MM.1S (cell line): ENCODE measurements around the gene CARHSP1.

Experiments used
- DNase-seq: peaks from one replicate; pipeline ENCODE4 v3.0.0-alpha.2; 2015
- H2AFZ ChIP-seq: fragments of 300-600 bp; sonication (generic); 2 replicates; pipeline ENCODE4 v1.6.0; 2016; ENCODE audit warnings: antibody characterized with exemption, low read length
- H3F3A ChIP-seq: fragments of 300-600 bp; sonication (generic); 2 replicates; pipeline ENCODE4 v1.6.1; 2016; ENCODE audit warnings: mild to moderate bottlenecking, antibody characterized with exemption, low read length, moderate library complexity, mixed read lengths; ENCODE audit not compliant: insufficient read depth
- H3K27ac ChIP-seq: fragments of 300-600 bp; sonication (generic); 2 replicates; pipeline ENCODE4 v1.5.1; 2016; ENCODE audit warnings: mild to moderate bottlenecking, low read length
- H3K27me3 ChIP-seq: fragments of 300-600 bp; sonication (generic); replicated peaks from 2 replicates; pipeline ENCODE4 v1.6.0; 2016; ENCODE audit warnings: low read length; ENCODE audit not compliant: insufficient read depth
- H3K36me3 ChIP-seq: fragments of 300-600 bp; sonication (generic); replicated peaks from 2 replicates; pipeline ENCODE4 v1.6.1; 2016; ENCODE audit warnings: mild to moderate bottlenecking, low read length, mixed read lengths; ENCODE audit not compliant: insufficient read depth
- H3K4me1 ChIP-seq: fragments of 300-600 bp; sonication (generic); 2 replicates; pipeline ENCODE4 v1.6.1; 2016; ENCODE audit warnings: low read length, mixed read lengths
- H3K4me2 ChIP-seq: fragments of 300-600 bp; sonication (generic); 2 replicates; pipeline ENCODE4 v1.6.0; 2016; ENCODE audit warnings: low read depth, low read length
- H3K4me3 ChIP-seq: fragments of 300-600 bp; sonication (generic); 2 replicates; pipeline ENCODE4 v1.5.1; 2016; ENCODE audit warnings: low read length, mixed read lengths
- H3K79me2 ChIP-seq: fragments of 300-600 bp; sonication (generic); 2 replicates; pipeline ENCODE4 v1.6.1; 2016; ENCODE audit warnings: mixed run types, low read length, mixed read lengths
- H3K9ac ChIP-seq: fragments of 300-600 bp; sonication (generic); 2 replicates; pipeline ENCODE4 v1.6.1; 2016; ENCODE audit warnings: low read length, mixed read lengths
- H3K9me2 ChIP-seq: fragments of 300-600 bp; sonication (generic); replicated peaks from 2 replicates; pipeline ENCODE4 v1.6.1; 2016; ENCODE audit warnings: mild to moderate bottlenecking, low read length, mixed read lengths; ENCODE audit not compliant: insufficient read depth
- H3K9me3 ChIP-seq: fragments of 300-600 bp; sonication (generic); replicated peaks from 2 replicates; pipeline ENCODE4 v1.6.1; 2016; ENCODE audit warnings: mild to moderate bottlenecking, low read length, mixed read lengths; ENCODE audit not compliant: insufficient read depth
- H4K20me1 ChIP-seq: fragments of 300-600 bp; sonication (generic); 2 replicates; pipeline ENCODE4 v1.6.1; 2016; ENCODE audit warnings: mild to moderate bottlenecking, low read length, moderate library complexity, mixed read lengths; ENCODE audit not compliant: insufficient read depth
- EZH2 ChIP-seq: fragments of 300-600 bp; sonication (generic); optimal IDR thresholded peaks from 2 replicates; pipeline ENCODE3; 2017; ENCODE audit warnings: low read depth, mild to moderate bottlenecking, antibody characterized with exemption, low read length, mixed read lengths
- EZH2phosphoT487 ChIP-seq: fragments of 300-600 bp; sonication (generic); IDR thresholded peaks from 2 replicates; pipeline ENCODE4 v1.6.1; 2018; ENCODE audit warnings: antibody characterized with exemption, low read length
- TF ChIP-seq, protein P1 (sequence below): fragments of 300-600 bp; sonication (generic); IDR thresholded peaks from 2 replicates; pipeline ENCODE4 v1.5.1; 2016; ENCODE audit warnings: antibody characterized with exemption, low read length, mixed read lengths

Gene CARHSP1

DNA sequence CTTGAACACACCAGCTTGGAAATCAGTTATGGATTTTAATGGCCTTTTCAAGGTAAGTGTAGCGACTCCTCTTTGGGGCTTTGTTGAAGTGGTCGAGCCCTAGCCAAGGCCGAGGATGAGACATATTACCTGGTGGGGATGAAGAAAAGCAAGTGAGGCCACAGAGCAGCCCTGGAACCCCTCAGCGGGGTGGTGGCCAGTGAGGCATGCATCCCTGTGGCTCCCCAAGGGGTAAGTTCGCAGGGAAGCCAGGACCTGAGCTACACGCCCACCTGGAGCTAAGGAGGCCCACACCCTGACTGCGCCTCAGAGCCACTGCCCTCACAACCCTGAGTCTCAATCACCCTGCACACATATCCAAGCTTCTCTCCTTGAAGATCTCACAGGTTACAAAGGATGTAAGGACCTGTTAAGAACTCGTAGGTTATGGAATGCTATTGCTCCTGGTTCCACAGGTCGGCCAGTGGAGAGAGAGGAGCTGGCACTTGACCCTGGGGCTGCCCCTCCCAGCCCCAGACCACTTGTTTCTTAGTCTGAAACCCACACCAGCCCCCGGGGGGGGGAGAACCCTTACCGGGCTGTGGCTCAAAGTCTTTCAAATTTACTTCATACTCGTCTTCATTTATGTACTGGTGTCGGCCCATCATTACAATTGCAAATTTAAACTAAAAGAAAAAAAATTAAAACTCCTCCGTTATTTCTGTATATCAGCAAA is 25.3 kb upstream of the CARHSP1 start:
- Histone ChIP-seq H4K20me1 (peaks cover under 1% of the 10 kb centered on the region; the same call in 1 of the 2 replicates), H3F3A (peaks cover 3% of the 10 kb centered on the region), H3K79me2 (peaks cover 26% of the 10 kb centered on the region), H3K36me3 (peaks cover 34% of the 10 kb centered on the region), H3K9me2 (no peaks in the 10 kb centered on the region), H3K27ac (no peak overlapping the region), H3K4me2 (no peak overlapping the region), H3K9me3 (no peaks in the 10 kb centered on the region), H3K4me3 (no peak overlapping the region), H2AFZ (no peak overlapping the region), H3K9ac (no peak overlapping the region), H3K4me1 (peaks cover 1% of the 10 kb centered on the region), H3K27me3 (no peaks in the 10 kb centered on the region)
- no peak for DNase-seq
- TF ChIP-seq, protein P1, sequence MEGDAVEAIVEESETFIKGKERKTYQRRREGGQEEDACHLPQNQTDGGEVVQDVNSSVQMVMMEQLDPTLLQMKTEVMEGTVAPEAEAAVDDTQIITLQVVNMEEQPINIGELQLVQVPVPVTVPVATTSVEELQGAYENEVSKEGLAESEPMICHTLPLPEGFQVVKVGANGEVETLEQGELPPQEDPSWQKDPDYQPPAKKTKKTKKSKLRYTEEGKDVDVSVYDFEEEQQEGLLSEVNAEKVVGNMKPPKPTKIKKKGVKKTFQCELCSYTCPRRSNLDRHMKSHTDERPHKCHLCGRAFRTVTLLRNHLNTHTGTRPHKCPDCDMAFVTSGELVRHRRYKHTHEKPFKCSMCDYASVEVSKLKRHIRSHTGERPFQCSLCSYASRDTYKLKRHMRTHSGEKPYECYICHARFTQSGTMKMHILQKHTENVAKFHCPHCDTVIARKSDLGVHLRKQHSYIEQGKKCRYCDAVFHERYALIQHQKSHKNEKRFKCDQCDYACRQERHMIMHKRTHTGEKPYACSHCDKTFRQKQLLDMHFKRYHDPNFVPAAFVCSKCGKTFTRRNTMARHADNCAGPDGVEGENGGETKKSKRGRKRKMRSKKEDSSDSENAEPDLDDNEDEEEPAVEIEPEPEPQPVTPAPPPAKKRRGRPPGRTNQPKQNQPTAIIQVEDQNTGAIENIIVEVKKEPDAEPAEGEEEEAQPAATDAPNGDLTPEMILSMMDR: no peak
- TF ChIP-seq EZH2phosphoT487 (no peak), EZH2 (no peak)

DNA sequence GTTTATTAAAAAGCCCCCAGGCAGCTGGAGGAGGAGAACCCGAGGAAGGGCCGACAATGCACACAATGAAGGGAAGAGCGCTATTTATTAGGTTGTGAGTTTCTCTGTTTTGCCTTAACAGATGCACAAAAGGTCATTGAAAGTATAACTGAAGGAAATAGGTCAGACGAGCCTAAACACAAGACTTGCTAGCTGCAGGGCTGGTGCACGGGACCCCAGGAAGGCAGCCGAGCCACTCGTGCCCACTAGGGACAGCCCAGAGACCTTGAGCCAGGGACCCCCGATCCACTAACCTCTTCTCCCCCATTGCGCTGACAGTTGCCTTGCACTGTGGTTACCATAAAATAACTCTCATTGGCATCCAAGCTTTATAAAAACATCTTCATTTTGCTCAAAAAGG is 24.6 kb upstream of the CARHSP1 start:
- Histone ChIP-seq H4K20me1 (no peaks in the 10 kb centered on the region), H3K27me3 (no peaks in the 10 kb centered on the region), H3K4me1 (no peaks in the 10 kb centered on the region), H3K36me3 (peaks cover 26% of the 10 kb centered on the region), H3K9ac (no peak overlapping the region), H3K27ac (no peak overlapping the region), H3K79me2 (peaks cover 19% of the 10 kb centered on the region), H3F3A (no peaks in the 10 kb centered on the region; the same call in 1 of the 2 replicates), H3K9me3 (no peaks in the 10 kb centered on the region), H3K9me2 (no peaks in the 10 kb centered on the region), H3K4me3 (no peak overlapping the region), H3K4me2 (no peak overlapping the region), H2AFZ (no peak overlapping the region)
- DNase-seq: no peak
- TF ChIP-seq, protein P1: no peak
- no peak for TF ChIP-seq EZH2
- no peak for TF ChIP-seq EZH2phosphoT487

DNA sequence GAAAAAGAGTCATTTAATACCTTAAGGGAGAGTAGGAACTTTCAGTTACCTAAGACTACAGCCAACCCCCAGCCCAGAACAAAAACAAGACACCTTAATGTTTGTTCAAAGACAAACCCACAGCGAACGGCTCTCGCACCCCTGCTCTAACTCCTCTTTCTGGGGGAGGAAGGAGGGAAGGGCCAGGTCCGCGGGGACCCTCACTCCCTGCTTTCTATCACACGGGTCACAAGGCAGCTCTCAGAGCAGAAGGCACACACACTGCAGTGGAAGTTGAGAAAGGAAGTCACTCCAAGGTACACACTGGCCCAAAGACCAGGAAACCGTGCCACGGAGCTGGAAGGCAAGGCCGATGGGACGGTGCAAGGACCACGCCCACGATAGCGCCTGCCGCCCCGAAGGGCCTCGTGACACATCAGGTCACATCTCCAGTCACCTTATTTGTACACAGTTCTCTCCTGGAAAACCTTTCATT is 23.3 kb upstream of the CARHSP1 start:
- Histone ChIP-seq H3K79me2 (peaks cover 12% of the 10 kb centered on the region; the same call in 1 of the 2 replicates), H3K4me2 (no peak overlapping the region), H3K9ac (no peak overlapping the region), H3K9me2 (no peaks in the 10 kb centered on the region), H4K20me1 (no peaks in the 10 kb centered on the region), H3K27me3 (no peaks in the 10 kb centered on the region), H3K4me3 (no peak overlapping the region), H3F3A (no peaks in the 10 kb centered on the region; the same call in 1 of the 2 replicates), H3K27ac (no peak overlapping the region), H3K36me3 (peaks cover 23% of the 10 kb centered on the region), H3K9me3 (no peaks in the 10 kb centered on the region), H2AFZ (no peak overlapping the region), H3K4me1 (no peaks in the 10 kb centered on the region)
- no peak for DNase-seq
- TF ChIP-seq, protein P1: no peak
- TF ChIP-seq EZH2 (no peak), EZH2phosphoT487 (no peak)
